Neural cell (in vitro differentiated cells): ENCODE measurements around the gene RFX5.

Source experiments
- CTCF ChIP-seq: fragments of 450-650 bp; IDR thresholded peaks from 2 replicates; pipeline ENCODE4 v1.5.1; 2014; ENCODE audit warnings: antibody characterized with exemption, mild to moderate bottlenecking, moderate library complexity; ENCODE audit not compliant: poor library complexity, severe bottlenecking
- EP300 ChIP-seq: fragments of 450-650 bp; conservative IDR thresholded peaks from 2 replicates; pipeline ENCODE4 v1.6.1; 2014; ENCODE audit warnings: antibody characterized with exemption, mild to moderate bottlenecking, moderate library complexity; ENCODE audit not compliant: poor library complexity, severe bottlenecking
- EZH2 ChIP-seq: fragments of 200-600, 300-800 bp; shearing (Covaris generic), sonication (generic); IDR thresholded peaks from 2 replicates; pipeline ENCODE4 v1.6.1; 2014; ENCODE audit warnings: antibody characterized with exemption, low read length, borderline replicate concordance, mild to moderate bottlenecking; ENCODE audit not compliant: insufficient read depth, poor library complexity, severe bottlenecking
- POLR2AphosphoS5 ChIP-seq: IDR thresholded peaks from 2 replicates; pipeline ENCODE4 v1.6.1; 2012

GRCh38 chr1:151373196-151373595 is 26.1 kb upstream of the RFX5 start:
- TF ChIP-seq CTCF (no peak), POLR2AphosphoS5 (no peak), EZH2 (no peak), EP300 (no peak)
